CD4-positive, alpha-beta T cell treated with Interleukin-6 at 100 ng/mL for 8 hours (primary cell): Measurements from ENCODE around the gene SUSD3.
"Not testable (repeated sequence)": the region's sequence is repeated elsewhere in the genome, so short reads cannot be mapped to it uniquely, and the experiment has no call there.

Experiments
- DNase-seq: peaks from one replicate; pipeline ENCODE4 v3.0.0-alpha.2; 2020; ENCODE audit warnings: mixed read lengths, low spot score

Gene SUSD3

GRCh38 chr9:93111001-93111370, 52.5 kb downstream of the SUSD3 start:
- no peak for DNase-seq

- DNase-seq, result no peak
Measured at GRCh38 chr9:93111371-93112115, 53.0 kb downstream of the SUSD3 start.

GRCh38 chr9:93112116-93112863, 53.8 kb downstream of the SUSD3 start:
- DNase-seq, result no peak

GRCh38 chr9:93112864-93113389, 54.4 kb downstream of the SUSD3 start:
- no peak for DNase-seq

GRCh38 chr9:93114169-93114983, 55.9 kb downstream of the SUSD3 start:
- DNase-seq, result no peak

GRCh38 chr9:93114984-93115335, 56.5 kb downstream of the SUSD3 start:
- DNase-seq, result no peak

GRCh38 chr9:93115486-93116071, 57.1 kb downstream of the SUSD3 start:
- no peak for DNase-seq

- no peak for DNase-seq
Measured at GRCh38 chr9:93116072-93116961, 57.8 kb downstream of the SUSD3 start.

GRCh38 chr9:93117521-93117920, 59.0 kb downstream of the SUSD3 start:
- not testable (repeated sequence) for DNase-seq

- no peak for DNase-seq
Measured at GRCh38 chr9:93117924-93118862, 59.7 kb downstream of the SUSD3 start.

GRCh38 chr9:93118863-93119702, 60.6 kb downstream of the SUSD3 start:
- no peak for DNase-seq

- no peak for DNase-seq
Measured at GRCh38 chr9:93119703-93119952, 61.1 kb downstream of the SUSD3 start.

GRCh38 chr9:93119953-93120845, 61.7 kb downstream of the SUSD3 start:
- DNase-seq, result peak; percentile 42

GRCh38 chr9:93120846-93121315, 62.4 kb downstream of the SUSD3 start:
- DNase-seq, result no peak

GRCh38 chr9:93121316-93122241, 63.1 kb downstream of the SUSD3 start:
- no peak for DNase-seq

- DNase-seq, result no peak
Measured at GRCh38 chr9:93122721-93123221, 64.3 kb downstream of the SUSD3 start.
